ENCODE data around the gene LDB1.

DNA sequence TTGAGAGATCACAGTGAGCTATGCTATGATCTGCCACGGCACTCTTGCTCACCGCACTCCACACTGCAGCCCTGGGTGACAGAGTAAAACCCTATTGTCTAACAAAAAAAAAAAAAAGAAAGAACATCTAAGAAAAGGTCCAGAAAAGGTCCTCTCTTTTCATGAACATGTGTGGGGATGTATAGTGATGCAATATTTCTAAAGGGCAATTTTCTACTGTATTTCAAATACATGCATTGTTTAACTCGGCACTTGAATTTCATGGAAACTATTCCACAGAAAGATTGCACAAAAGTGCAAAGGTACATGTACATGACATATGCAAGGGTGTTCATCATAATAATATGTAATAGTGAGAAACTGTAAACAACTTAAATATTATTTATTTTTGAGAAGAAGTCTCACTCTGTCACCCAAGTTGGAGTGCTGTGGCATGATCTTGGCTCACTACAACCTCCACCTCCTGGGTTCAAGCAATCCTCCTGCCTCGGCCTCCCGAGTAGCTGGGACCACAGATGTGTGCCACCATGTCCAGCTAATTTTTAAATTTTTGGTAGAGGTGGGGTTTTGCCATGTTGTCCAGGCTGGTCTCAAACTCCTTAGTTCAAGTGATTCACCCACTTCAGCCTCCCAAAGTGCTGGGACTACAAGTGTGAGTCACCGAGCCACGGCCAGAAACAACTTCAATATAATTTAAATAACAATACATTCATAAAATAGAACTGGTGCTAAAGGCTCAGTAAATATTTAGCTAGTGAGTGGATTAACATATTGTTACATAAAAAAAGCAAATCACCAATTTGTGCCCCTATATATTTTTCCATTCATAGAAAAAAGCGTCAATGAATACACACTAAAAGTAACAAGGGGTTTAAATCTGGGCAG lies 11.4 kb upstream of the LDB1 start:
- TF ChIP-seq POLR2A (IDR thresholded peaks at IDR 0.05; ENCODE audit: low read length) (no peak), GATA1 (IDR thresholded peaks at IDR 0.05; ENCODE audit: low read depth, low read length) (no peak)
